NCI-H187 treated with DMSO at 0.1 percent for 48 hours (cell line): ENCODE measurements around the gene PAX7.

Experiments
- DNase-seq: peaks from one replicate; lab custom pipeline; 2025; lab: John Stamatoyannopoulos, UW

PAX7 gene

DNA sequence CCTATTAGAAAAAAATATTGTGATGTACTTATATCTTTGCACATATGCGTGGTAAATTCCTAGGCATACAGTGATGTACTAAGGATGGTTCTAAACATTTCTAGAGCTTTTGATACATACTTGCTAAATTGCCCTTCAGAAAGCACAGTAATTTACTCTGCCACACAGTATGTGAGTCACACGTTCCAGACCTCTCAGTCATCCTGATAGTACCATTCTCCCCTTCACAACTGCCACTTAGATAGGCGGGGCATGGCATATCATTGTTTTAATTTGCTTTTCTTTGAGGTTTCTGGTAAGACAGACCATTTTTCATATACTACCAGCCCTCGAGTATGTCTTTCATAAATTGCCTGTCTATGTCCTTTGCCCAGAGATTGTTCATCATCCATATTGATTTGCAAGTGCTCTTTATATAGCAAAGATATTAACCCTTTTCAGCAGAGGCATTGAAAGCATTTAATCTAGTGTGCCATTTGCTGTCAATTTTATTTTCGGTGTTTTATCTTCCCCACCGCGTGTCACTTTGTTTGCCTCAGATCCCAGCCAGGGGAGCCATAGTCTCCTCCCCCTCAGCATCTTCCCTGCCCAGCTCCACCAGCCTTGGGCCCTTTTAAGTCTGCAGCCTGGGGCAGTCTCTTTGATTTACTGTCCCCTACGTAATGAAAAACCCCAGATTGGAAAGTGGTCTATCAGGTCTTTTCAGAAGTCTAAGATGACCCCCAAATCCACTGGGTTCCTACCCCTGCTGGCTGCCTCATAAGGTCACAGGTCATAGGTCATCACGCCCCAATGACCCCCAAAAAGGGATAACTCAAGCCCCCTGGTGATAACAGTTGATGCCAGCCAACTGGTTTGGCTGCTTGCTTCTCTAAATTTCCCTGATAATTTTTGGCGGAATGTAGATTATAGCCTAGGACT, 11.8 kb upstream of the PAX7 start:
- no peak for DNase-seq

DNA sequence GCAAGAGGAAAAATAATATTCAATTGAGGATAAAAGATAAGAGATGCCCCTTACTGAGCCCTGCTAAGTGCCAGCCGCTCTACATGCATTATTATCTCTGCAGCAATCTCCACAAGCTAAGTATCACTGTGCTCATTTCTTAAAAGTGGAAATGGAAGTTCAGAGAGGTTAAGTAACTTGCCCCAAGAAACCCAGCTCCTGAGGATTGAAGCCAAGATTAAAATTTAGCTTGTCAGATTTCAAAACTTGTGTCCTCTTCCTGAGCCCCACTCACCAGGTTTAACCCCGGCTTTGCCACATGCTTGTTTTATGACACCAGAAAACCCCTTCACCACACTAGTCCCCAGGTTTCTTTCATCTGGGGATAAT, 11.2 kb upstream of the PAX7 start:
- no peak for DNase-seq

GRCh38 chr1:18628511-18628910, 2.1 kb upstream of the PAX7 start:
- DNase-seq: no peak

- no peak for DNase-seq
Observed at GRCh38 chr1:18629659-18630510, 761 bp upstream of the PAX7 start.

GRCh38 chr1:18631496-18632217, 1.0 kb downstream of the PAX7 start:
- DNase-seq: no peak

DNA sequence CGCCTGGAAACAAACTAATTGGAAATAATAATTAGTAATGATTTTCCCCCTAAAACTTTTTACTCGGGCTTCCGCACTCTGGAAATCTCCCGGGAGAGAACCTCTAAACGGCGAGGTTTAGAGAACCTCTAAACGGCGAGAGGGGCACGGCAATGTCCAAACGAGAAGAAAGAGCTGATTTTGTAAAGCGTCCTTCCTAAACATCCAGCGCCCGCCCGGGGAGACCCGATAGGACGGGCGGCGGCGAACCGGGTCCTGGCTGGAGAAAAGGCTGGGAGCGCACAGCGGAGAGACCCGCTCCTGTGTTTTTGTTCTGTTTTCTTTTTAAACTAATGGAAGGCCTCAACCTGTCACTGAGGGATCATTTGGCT, 1.6 kb downstream of the PAX7 start:
- DNase-seq: no peak

DNA sequence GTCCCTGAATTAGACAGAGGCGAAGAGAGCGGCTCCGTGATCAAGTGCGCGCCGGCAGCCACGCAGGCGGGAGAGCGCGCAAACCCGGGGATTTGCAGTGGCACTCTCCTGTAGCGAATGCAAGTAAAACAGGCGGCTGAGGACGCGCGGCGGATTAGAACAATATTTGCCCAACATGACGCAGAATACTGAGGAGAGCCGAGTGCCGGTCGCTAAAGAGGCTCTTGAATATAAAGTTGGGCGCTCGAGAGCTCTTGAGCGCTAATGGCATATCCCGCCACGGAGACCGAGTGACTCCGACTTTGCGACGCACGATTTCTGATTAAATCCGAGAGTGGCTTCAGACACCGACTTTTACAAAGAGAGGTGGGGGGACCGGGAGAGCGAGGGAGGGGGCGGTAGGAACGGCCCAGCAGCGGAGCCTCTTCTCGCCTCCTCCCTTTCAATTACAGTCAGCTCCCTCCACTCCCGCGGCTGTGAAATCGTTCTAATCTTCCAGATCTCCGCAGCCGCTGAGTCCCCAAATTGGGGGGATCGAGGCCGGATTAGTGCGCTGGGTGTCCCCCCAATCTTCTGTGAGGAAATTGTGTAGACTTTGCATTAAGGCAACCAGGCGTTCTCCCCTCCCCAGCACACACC, 2.3 kb downstream of the PAX7 start:
- no peak for DNase-seq

DNA sequence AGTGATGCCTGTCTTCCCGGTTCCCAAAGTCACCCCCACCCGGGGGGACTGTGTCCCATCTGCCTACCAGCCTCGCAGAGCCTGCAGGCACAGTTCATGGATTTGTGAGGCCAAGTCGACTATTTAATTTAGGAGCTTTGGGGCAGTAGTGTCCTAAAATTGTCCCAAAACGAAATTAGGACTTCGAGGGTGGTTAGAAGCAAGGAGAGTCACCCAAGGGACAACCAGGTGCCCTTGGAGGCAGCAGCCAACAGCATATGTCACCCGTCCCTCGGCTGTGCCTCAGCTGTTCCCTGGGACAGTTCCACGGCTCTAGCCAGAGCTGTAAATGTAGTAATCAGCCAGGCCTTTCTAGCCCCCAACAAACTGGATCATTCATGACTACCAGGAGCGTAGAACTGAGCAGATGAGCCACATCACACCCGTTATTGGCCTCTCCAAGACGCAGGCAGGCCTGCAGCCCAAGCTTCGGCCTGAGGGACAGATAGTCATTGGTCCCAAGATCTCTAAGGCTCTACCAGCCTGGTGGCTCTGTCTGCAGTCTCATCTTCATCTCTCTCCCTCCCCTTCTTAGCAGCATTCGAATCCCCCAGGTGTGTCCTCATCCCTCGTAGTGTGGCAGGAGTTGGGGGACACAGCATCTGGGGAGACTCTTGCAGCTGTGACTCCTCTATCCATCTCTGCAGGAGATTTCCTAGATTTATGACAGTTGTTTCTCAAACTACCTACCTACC, 2.9 kb downstream of the PAX7 start:
- no peak for DNase-seq

GRCh38 chr1:18634276-18634675, 3.6 kb downstream of the PAX7 start:
- no peak for DNase-seq

GRCh38 chr1:18635070-18635577, 4.5 kb downstream of the PAX7 start:
- no peak for DNase-seq

GRCh38 chr1:18635891-18636595, 5.4 kb downstream of the PAX7 start:
- DNase-seq: no peak

- no peak for DNase-seq
Observed at GRCh38 chr1:18636596-18637508, 6.2 kb downstream of the PAX7 start.

- DNase-seq: no peak
Observed at GRCh38 chr1:18637511-18637960, 6.9 kb downstream of the PAX7 start.

DNA sequence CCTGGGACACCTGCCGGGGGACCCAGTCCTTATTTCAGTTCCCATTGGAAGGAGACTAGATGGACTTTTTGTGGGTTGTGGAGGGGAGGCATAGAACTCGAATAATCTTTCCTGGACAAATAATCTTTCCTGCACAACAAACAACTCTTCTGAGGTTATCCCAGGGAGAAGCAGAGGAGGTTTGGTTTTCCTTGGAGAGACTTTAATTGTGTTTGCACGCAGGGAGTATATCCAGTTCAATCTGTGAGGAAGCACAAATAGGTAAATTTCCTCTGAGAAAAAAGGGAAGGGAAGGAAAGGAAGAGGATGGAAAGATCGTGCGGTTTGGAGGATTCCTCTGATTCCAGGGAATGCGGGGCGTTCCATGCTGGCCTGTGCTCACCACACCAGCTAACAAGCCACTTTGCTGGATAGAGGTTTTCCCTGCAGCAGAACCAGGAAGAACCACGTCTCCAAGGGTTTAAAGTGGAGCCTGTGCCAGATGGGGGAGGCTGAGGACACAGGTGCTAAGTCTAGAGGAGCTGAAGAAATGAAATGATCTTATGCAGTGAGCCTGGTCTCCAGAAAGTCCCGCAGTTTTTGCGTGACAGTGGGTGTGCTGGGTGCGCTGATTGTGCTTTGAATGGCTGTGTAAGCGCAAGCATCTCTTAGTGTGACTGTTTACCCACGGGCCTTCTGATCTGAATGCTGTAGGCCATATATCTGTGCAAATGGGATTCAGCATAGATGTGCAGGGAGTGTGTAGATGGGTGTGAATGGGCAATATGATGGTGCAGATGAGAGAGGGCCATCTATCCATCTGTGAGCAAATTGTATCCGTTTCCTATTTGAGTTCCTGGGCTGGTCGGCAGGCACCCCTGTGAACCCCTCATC, 7.6 kb downstream of the PAX7 start:
- DNase-seq: no peak

DNA sequence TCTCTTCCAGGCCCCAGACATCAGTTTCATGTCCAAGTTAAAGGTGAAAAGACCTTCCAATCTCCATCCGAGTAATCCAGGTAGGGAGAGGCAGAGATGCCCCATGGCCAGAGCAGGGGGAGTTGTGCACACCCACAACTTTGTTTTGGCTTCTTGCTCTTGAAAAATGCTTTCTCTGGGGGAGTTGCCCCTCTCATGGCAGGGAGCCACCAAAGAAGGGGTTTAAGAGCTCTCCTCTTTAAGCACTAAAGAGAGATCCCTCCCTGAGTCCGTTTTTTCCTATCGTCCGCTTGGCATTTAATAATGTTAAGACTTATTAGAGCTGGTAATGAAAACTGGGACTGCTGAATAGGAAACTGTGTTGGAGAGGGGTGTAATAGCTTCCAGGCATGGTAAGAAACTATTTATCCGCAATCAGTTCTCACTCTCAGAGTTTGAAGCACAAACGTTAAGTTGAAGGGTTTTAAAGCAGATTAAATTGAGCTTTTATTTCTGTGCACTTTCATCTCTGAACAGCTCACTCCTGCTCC, 8.3 kb downstream of the PAX7 start:
- no peak for DNase-seq

GRCh38 chr1:18639368-18640055, 8.9 kb downstream of the PAX7 start:
- DNase-seq: no peak

DNA sequence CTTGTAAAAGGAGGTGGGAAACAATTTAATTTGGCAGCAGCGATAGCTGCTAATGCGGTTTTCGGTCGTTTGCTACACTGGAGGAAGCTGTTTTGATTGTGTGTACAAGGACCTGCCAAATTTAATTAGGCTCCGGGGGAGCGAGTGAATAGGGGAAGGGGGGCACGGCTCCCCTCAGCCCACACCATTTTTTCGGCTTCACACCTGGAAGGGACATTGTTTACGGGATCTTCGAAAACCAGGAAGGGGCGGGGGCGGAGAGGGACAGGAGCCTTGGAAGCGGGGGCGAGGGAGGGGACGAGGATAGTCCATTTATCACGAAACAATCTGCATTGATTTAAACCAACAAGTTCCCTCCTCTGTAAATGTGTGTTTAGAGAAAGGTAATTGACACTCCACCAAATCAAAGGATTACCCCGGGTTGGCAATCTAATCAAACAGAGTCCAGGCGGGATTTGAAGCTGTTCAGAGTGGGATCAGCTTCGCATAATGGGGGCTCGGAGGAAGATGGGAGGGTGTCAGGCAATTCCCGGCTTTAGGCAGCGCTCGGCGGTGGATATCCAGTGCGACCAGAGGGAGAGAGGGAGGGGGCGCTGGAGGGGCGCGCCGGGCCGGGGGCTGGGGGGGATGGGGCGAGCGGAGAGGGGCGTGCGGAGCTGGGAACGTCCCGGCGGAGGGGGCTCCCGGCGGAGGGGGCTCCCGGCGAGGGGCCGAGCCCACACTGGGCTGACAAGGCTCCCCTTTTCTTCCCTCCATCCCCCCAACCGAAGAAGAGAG, 9.8 kb downstream of the PAX7 start:
- no peak for DNase-seq
